ENCODE measurements around the gene NEURL3. TPM values are rescaled to one million over a fixed set of nuclear protein-coding genes. Genes with fewer than 3 reads are reported as not detected.

The NEURL3 gene
- total RNA-seq, 1 donor from 2014 or later: 0.29 TPM

DNA sequence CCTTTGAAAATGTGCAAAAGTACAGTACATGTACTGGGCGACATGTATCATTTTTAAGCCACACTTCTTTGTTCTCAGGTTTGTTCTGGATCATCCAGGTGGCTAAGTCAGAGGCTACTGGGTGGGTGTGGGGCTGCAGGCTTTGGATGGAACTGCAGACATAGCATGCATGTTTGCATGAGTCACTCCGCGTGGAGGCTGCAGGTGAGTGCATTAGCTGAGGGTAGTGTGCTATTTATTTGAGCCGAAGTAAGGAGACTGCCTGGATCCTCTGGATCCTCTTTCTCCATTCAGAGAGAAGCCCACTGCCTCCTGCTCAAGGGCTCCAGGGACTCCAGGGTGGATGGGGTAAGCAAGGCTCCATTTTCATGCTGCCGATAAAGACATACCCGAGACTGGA is 9.4 kb upstream of the NEURL3 start:
- H3K4me1 ChIP-seq: peaks cover 2% of the 10 kb centered on the region
- H3K27me3 ChIP-seq: no peaks in the 10 kb centered on the region
- no peak overlapping the region for H3K4me3 ChIP-seq
- H3K36me3 ChIP-seq: no peaks in the 10 kb centered on the region
- no peak for ATAC-seq
- TF ChIP-seq, protein P1, sequence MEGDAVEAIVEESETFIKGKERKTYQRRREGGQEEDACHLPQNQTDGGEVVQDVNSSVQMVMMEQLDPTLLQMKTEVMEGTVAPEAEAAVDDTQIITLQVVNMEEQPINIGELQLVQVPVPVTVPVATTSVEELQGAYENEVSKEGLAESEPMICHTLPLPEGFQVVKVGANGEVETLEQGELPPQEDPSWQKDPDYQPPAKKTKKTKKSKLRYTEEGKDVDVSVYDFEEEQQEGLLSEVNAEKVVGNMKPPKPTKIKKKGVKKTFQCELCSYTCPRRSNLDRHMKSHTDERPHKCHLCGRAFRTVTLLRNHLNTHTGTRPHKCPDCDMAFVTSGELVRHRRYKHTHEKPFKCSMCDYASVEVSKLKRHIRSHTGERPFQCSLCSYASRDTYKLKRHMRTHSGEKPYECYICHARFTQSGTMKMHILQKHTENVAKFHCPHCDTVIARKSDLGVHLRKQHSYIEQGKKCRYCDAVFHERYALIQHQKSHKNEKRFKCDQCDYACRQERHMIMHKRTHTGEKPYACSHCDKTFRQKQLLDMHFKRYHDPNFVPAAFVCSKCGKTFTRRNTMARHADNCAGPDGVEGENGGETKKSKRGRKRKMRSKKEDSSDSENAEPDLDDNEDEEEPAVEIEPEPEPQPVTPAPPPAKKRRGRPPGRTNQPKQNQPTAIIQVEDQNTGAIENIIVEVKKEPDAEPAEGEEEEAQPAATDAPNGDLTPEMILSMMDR (IDR thresholded peaks at IDR 0.05): no peak
- intact Hi-C loops (cut with DNase I): no loop called here
- no peaks in the 10 kb centered on the region for H3K9me3 ChIP-seq
- no peak overlapping the region for H3K27ac ChIP-seq
- DNase-seq: no peak

DNA sequence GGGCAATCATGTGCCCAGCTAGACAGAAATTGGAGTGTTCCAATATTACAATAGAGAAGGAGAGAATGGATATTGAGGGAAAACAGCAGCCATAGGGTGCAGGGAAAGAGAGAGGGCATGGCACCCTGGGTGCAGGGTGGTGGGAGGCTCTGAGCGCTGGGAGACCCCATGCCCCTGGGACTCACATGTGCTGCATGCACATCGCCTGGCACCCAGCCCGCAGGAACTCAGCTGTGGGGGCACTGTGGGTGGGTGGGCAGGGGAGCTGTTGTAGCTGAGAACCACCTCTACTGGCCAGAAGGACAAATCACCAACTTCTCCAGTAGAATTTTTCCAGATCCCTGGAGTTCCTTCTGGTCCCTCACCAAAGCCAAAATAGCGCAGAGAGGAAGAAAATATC is 7.2 kb upstream of the NEURL3 start:
- no peak for DNase-seq
- no peak overlapping the region for H3K4me3 ChIP-seq
- H3K9me3 ChIP-seq: no peaks in the 10 kb centered on the region
- no peaks in the 10 kb centered on the region for H3K27me3 ChIP-seq
- no peaks in the 10 kb centered on the region for H3K36me3 ChIP-seq
- no peak overlapping the region for H3K27ac ChIP-seq
- TF ChIP-seq, protein P1 (IDR thresholded peaks at IDR 0.05): no peak
- intact Hi-C loops (cut with DNase I): no loop called here
- H3K4me1 ChIP-seq: peaks cover 18% of the 10 kb centered on the region
- no peak for ATAC-seq

DNA sequence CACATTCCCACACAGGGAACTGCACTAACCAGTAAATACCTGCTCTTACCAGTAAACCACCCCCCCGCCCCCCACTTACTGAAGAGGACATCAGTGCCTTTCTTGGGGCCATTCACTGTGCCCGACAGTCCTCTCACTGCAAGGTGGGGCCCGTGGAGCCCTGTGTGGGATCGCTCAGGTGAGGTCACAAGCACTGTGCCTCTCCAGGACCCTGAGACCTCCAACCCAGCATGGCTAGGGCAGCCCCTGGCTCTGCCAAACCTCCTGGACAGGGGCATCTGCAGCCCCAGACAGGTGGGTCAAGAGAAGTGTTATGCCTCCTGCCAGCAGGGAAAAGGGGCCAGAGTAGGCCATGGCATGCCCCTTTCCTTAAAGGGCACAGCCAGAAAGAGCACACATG is 6.7 kb upstream of the NEURL3 start:
- no peak for ATAC-seq
- intact Hi-C loops (cut with DNase I): no loop called here
- Histone ChIP-seq H3K27me3 (no peaks in the 10 kb centered on the region), H3K4me3 (no peak overlapping the region), H3K36me3 (no peaks in the 10 kb centered on the region), H3K27ac (no peak overlapping the region), H3K4me1 (peaks cover 18% of the 10 kb centered on the region), H3K9me3 (no peaks in the 10 kb centered on the region)
- TF ChIP-seq, protein P1 (IDR thresholded peaks at IDR 0.05): no peak
- no peak for DNase-seq

DNA sequence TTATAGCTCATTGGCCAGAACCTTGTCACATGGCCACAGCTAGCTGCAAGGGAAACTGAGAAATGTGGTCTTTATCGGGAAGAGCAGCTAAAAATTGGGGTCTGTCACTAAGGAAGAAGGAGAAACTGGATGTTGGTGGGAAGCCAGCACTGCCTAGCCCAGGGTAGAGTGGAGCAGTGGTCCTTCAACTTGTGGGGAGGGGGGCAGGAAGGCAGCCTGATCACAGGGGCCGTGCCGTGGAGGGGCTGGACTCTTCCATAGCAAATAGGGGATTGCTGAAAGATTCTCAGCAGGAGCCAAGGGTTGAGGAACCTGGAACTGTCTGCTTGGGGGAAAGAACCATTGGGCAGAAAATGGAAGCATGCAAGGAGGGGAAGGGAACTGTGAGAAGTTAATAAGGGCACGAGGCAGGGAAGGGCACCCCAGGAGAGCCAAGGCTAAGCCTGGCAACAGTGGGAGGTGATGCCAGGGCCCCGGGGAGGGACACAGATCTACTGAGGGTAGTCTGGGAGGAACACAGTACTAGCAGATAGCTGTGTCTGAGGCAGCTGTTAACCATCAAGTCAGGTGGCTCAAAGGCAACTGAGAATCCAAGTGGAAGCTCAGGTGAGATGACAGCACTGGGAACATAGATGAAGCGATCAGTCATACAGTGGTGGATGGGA is 5.9 kb upstream of the NEURL3 start:
- H3K9me3 ChIP-seq: no peaks in the 10 kb centered on the region
- H3K36me3 ChIP-seq: no peaks in the 10 kb centered on the region
- TF ChIP-seq, protein P1 (IDR thresholded peaks at IDR 0.05): no peak
- intact Hi-C loops (cut with DNase I): no loop called here
- no peak for DNase-seq
- no peak for ATAC-seq
- H3K27me3 ChIP-seq: no peaks in the 10 kb centered on the region
- H3K27ac ChIP-seq: no peak overlapping the region
- H3K4me1 ChIP-seq: peaks cover 18% of the 10 kb centered on the region
- H3K4me3 ChIP-seq: no peak overlapping the region

DNA sequence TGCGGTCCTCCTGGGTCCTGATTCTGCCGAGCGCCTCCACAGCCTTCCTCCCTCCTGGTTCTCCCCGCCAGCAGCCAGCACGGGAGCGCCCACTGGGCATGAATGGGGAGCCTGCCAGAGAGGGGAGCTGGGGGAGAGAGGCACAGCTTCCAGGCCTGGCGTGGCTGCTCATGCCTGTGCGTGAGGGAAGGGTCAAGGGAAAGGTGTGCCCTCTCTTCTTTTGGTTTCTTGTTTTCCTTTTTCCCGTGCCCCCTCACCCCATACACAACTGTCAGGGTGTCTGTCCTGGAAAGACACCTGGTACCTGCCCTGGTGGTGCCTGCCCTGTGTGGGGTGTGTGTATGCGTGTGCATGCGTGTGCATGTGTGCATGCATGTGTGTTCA is 4.7 kb upstream of the NEURL3 start:
- ATAC-seq (no peak), DNase-seq (no peak)
- TF ChIP-seq, protein P1 (IDR thresholded peaks at IDR 0.05): no peak
- intact Hi-C loops (cut with DNase I): loop anchor here (5.0 kb wide), 1 partner anchor 103 kb away; no protein-coding TSS in a partner anchor
- Histone ChIP-seq H3K27ac (no peak overlapping the region), H3K36me3 (no peaks in the 10 kb centered on the region), H3K4me1 (peaks cover 18% of the 10 kb centered on the region), H3K9me3 (no peaks in the 10 kb centered on the region), H3K27me3 (no peaks in the 10 kb centered on the region), H3K4me3 (no peak overlapping the region)

Measured in upper lobe of right lung (tissue), 1 donor.